SK-N-SH (cell line): ENCODE data around the gene STYXL2.

Experiments
- CHD2 ChIP-seq: fragments of 150-350 bp; IDR thresholded peaks from 2 replicates; pipeline ENCODE4 v1.6.1; 2018; ENCODE audit warnings: low read length; ENCODE audit not compliant: partially characterized antibody
- NFIC ChIP-seq: IDR thresholded peaks from 2 replicates; pipeline ENCODE4 v1.4.0; 2012; ENCODE audit warnings: borderline replicate concordance
- NRF1 ChIP-seq: IDR thresholded peaks from 2 replicates; pipeline ENCODE4 v1.6.1; 2012; ENCODE audit warnings: low read depth, mild to moderate bottlenecking, low read length
- POLR2AphosphoS5 ChIP-seq: IDR thresholded peaks from 2 replicates; pipeline ENCODE4 v1.6.1; 2012; ENCODE audit warnings: low read depth, low read length
- RFX5 ChIP-seq: IDR thresholded peaks from 2 replicates; pipeline ENCODE4 v1.6.1; 2012; ENCODE audit warnings: mild to moderate bottlenecking, improper control_type of control experiment, low read length
- SMC3 ChIP-seq: IDR thresholded peaks from 2 replicates; pipeline ENCODE4 v1.6.1; 2012; ENCODE audit warnings: low read depth, low read length, improper control_type of control experiment
- YY1 ChIP-seq: IDR thresholded peaks from 2 replicates; pipeline ENCODE4 v1.4.0; 2012; ENCODE audit warnings: low read depth, mild to moderate bottlenecking
- TF ChIP-seq, protein P1 (sequence below): fragments of 200-600 bp; sonication (generic); IDR thresholded peaks from 2 replicates; pipeline ENCODE4 v1.6.1; 2017; ENCODE audit warnings: antibody characterized with exemption, mild to moderate bottlenecking, moderate library complexity

DNA sequence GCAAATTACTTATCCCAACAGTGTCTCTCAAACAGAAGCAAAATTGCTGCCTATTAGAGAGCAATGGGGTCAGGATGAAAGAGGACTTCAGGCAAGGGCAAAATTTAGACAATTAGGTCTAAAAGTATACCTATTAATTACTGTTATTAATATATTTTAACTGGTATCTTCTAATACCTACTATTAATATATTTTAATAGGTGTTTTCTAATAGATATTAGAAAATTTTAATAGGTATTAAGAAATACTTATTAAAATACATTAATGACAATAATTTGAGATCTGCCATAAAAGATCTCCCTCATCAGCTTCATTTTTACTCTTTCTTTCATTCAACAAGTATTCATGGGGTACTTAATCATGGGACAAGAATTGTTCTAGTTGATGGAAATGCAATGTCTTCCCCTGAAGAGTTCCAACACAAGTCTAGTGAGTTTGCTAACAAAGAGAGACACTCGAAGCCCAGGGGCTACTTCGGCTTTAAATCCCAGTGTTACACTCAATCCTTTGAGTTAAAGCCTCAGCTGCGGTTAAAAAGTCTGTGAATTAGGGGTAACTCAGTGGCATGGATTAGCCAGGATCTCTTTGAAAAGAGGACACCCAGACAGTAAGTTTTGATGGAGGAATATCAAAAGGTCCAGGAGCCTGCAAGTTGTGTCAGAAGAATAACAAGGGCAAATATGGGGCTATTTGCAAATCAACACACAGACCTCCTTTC lies 44.1 kb downstream of the STYXL2 start:
- TF ChIP-seq YY1 (no peak), CHD2 (no peak), NFIC (no peak), RFX5 (no peak), SMC3 (no peak), POLR2AphosphoS5 (no peak), NRF1 (no peak)
- TF ChIP-seq, protein P1, sequence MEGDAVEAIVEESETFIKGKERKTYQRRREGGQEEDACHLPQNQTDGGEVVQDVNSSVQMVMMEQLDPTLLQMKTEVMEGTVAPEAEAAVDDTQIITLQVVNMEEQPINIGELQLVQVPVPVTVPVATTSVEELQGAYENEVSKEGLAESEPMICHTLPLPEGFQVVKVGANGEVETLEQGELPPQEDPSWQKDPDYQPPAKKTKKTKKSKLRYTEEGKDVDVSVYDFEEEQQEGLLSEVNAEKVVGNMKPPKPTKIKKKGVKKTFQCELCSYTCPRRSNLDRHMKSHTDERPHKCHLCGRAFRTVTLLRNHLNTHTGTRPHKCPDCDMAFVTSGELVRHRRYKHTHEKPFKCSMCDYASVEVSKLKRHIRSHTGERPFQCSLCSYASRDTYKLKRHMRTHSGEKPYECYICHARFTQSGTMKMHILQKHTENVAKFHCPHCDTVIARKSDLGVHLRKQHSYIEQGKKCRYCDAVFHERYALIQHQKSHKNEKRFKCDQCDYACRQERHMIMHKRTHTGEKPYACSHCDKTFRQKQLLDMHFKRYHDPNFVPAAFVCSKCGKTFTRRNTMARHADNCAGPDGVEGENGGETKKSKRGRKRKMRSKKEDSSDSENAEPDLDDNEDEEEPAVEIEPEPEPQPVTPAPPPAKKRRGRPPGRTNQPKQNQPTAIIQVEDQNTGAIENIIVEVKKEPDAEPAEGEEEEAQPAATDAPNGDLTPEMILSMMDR = no peak
